HPDE6-E6E7 (cell line): ENCODE data around the gene PARD6B.
"Not testable (repeated sequence)": the region's sequence is repeated elsewhere in the genome, so short reads cannot be mapped to it uniquely, and the experiment has no call there.

Experiments used
- DNase-seq: peaks from one replicate; pipeline ENCODE4 v3.0.0; 2011; ENCODE audit warnings: missing footprints; ENCODE audit errors: extremely low spot score

PARD6B gene

GRCh38 chr20:50799890-50800550 lies 68.6 kb downstream of the PARD6B start:
- DNase-seq, result no peak

DNA sequence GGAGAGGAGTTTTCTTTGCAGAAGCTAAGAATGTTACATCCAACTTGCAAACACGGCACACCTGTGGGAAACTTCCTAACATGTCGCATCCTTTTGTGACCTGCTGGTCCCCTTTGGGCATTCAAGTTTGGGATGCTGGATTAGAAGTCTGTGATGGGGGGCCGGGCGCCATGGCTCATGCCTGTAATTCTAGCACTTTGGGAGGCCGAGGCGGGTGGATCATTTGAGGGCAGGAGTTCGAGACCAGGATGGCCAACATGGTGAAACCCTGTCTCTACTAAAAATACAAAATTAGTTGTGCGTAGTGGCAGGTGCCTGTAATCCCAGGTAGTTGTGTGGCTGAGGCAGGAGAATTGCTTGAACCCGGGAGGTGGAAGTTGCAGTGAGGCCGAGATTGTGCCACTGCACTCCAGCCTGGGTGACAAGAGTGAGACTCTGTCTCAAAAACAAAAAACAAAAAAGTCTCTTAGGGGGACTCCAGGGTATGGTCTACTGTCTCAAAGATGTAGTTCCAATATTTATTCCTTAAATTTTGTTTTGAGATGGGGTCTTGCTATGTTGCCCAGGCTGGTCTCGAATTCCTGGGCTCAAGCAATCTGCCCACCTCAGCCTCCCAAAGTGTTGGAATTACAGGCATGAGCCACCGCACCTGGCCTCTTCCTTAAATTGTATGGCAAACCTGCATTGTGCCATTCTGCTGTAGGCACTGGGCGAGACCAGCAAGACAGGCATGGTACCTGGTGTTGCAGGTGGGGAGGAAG lies 69.8 kb downstream of the PARD6B start:
- DNase-seq, result not testable (repeated sequence)

GRCh38 chr20:50801747-50802125 lies 70.4 kb downstream of the PARD6B start:
- DNase-seq, result no peak

DNA sequence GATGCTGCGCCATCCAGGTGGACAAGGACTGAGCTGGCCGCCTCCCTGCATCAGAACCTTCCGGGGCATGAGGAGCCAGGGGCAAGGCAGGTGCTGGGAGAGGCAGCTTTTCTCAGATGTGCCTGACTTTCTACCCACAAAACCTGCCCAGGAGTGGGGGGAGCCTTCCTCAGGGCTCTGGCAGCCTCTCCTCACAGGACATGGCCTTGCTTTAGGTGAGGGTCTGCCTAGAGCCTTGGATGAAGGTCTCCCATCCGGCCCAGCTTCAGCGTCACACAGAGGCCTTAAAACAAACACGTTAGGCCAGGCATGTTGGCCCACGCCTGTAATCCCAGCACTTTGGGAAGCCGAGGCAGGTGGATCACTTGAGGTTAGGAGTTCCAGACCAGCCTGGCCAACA lies 70.9 kb downstream of the PARD6B start:
- DNase-seq, result no peak

- no peak for DNase-seq
Measured at GRCh38 chr20:50804437-50805348, 73.3 kb downstream of the PARD6B start.

DNA sequence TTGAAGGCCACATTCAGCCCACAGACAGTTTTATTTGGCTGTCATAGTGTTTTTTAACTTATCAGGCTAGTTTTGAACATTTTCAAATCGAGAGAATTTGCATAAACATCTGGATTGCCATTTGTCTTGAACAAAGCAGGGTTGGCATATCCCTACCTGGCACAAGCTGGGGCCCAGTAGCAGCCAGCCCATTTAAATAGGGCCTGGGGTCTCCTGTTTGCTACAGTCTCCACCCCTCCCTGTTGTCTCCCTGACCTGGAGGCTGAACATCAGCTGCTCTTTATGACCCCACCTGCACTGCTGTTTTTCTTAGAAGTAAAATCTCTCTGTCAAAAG lies 73.9 kb downstream of the PARD6B start:
- no peak for DNase-seq

- DNase-seq, result no peak
Measured at GRCh38 chr20:50806126-50806768, 74.9 kb downstream of the PARD6B start.
